CD4-positive, alpha-beta T cell treated with Interleukin-6 for 4 hours (primary cell): ENCODE data around the gene IDI1.
A peak's percentile ranks its signal among the peaks of the same experiment; 100 is the strongest.
"Not testable (repeated sequence)": the region's sequence is repeated elsewhere in the genome, so short reads cannot be mapped to it uniquely, and the experiment has no call there.

Experiments
- DNase-seq: peaks from one replicate; pipeline ENCODE4 v3.0.0-alpha.2; 2020; ENCODE audit warnings: mixed read lengths

IDI1 gene

GRCh38 chr10:1048732-1049424, at the start of gene IDI1:
TSS of gene IDI1 (minus strand) at chr10:1049119. CDS start at chr10:1049003, 116 bp downstream.
- DNase-seq = peak; percentile 95

GRCh38 chr10:1097436-1097835, 48.5 kb upstream of the IDI1 start:
- DNase-seq = no peak

DNA sequence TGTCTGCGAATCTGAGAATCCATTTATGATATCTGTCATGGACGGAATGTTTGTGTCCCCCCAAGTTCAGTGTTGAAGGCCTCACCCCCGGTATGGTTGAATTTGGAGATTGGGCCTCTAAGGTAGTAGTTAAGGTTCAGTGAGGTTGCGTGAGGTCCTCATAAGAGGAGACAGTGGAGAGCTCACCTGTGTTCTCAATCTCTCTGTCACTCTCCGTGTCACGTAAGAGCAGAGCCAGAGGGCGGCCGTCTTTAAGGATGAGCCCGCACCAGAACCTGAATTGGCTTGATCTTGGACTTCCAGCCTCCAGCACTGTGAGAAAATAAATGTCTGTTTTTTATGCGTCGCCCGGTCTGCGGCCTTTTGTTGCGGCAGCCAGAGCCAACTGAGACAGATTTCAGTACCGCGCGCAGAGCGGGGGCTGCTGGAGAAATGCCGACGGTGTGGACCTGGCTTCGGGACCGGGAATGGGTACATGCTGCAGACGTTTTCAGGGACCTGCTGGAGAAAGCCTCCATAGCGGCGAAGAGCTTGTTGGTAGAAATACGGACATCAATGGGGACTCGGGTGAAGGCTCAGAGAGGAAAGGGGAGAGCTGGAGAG, 47.5 kb upstream of the IDI1 start:
- DNase-seq = no peak

DNA sequence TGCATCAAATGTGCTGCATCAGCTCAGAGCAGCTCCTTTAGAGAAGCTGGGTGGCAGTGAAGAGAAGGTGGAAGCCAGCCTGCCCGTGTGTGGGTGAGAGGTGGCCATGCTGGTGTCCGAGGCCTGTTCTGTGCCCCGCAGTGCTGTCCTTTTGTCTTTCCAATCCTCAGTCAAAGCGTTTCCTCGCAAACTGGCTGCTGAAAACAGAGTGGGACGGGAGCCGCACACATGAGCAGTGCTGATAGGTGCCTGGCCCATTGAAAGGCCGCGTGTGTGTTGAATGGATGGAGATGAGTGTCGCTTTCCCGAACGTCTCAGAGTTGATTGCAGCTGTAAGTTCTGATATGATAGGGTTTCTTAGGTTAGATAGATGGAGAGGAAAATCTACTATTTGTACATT, 46.6 kb upstream of the IDI1 start:
- no peak for DNase-seq

DNA sequence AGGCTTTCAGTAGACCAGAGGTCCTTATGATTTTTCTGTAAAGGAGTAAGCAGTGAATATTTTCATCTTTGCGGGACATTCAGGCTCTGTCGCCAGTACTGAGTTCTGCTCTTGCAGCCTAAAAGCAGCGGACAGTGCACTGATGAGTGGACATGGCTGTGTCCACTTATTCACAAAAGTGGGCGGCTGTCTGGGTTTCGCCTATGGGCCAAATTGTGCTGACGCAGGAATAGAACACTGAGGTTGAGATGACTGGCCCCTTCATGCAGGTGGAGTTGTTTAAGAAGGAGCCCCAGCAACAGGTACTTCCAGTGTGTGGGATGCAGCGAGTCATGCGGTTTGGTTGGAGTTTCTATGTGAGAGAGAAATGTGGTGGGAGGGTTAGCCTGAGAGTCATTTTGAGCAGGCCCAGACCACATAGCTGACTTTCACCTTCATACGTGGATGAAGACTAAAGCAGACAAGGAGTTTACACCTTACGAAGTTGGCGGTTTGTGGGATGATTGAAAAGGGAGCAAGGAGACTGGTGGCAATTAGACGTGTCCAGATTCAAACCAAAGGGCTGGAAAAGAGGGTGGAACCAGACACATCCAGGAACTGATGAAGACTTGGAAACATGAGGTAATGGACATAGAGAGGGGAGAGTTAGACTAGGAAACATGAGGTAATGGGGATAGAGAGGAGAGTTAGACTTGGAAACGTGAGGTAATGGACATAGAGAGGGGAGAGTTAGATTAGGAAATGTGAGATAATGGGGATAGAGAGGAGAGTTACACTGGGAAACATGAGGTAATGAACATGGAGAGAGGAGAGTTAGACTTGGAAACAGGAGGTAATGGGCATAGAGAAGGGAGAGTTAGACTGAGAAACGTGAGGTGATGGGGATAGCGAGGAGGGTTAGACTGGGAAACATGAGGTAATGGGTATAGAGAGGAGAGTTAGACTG, 45.5 kb upstream of the IDI1 start:
- DNase-seq = no peak

DNA sequence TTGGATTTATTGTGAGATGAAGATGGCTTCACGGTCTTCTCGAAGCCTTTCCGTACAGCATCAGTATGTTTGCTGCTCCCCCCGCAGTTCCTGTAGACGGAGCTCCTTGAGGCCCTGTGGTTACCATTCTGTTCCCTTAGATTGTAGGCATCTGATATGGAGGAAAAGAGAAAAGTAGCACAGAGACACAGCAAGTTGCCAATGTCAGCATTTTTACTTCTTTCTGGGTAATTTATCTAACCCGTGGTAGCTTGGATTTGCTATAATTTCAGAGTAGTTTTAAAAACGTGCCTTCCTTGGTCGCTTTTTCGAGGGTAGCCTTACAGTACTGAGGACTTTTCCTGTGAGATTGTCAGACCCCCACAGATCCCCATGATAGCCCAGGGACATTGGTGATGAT, 44.8 kb upstream of the IDI1 start:
- no peak for DNase-seq

DNA sequence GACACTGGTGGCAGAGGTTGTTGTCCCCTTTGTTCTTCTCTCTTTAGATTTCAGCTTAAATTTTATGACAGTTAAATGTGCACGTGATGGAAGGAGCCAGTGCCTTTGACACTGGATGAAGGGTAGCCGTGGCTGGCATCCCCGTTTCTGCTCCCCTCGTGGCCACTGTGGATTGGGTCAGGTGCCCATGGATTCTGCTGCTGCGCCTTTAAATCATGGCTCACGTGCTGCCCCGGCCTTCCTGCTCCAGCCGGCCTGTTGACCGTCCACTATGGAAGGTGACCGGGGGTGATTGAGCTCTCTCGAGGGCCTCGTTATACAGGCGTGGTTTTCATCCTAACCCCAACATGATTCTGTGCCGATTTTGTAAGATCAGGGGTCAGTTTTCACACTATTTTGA, 41.8 kb upstream of the IDI1 start:
- no peak for DNase-seq

GRCh38 chr10:1089017-1089689, 40.2 kb upstream of the IDI1 start:
- DNase-seq = no peak

DNA sequence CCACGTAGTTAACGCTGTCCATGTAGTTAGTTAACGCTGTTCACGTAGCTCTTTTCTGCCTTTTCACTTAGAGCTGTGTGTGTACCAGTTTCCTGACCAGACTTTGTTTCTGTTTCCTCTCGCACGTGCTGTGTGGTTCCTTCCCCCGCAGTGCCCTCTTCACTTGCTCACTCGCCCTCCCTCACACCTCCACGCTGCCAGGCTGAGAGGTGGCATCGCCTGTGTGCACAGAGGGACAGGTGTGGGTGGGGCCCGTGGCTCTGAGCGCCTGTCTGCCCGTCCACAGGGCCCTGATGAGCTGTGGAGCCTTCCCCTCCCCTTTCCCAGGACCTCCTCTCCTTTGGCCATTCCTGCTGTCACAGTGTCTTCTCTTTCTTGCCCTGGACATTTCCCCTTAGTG, 37.9 kb upstream of the IDI1 start:
- no peak for DNase-seq

DNA sequence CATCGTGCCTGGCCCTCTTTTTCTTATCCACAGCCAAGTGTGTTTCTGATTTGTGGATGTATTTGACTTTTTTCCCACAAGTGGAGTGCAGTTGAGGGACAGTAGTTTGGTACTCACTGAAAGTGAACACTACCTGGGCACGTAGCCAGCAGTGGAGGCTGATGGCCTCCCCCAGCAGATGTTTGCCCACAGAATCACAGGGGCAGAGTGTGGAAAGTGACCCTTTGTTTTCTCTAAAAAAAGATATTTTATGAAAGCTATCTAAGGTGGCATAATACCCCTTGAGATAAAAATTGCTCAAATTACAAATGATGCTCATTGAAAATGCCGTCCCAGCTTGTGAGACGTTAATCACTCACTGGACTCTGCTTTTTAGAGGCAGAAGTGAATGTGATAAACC, 36.3 kb upstream of the IDI1 start:
- DNase-seq = no peak

- DNase-seq = no peak
Measured at GRCh38 chr10:1084011-1084950, 35.4 kb upstream of the IDI1 start.

DNA sequence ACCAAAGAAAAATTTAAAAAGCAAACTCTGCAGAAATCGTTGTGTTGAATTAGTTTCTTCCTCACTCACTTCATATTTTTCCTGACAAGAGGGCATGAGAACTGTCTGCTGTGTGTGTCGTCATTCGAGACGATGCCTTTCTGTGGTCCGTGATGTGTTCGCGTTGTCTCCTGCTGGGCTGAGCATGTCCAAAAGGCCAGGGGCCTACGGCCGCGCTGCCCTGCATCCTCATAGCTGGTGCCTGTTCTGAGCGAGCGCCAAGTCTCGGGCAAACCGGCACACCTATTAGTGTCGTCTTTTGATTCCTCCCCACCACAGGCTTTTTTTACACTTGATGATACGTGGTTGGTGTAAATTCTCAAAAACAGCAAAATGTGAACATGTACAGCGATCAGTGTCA, 34.7 kb upstream of the IDI1 start:
- no peak for DNase-seq

DNA sequence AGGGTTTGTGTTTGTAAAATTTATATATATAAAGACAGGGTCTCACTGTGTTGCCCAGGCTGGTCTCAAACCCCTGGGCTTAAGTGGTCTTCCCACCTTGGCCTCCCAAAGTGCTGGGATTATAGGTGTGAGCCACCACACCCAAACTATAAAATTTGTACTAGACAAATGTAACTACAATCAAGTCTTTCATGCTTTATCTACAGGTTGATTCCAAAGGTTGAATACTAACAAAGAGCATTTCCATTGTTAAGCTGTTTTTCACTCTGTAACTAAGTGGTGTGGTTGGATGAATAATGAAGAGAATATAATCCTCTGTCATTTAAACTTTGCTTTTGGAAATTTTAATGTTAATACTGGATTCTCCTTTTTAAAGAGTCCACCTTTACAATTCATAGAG, 29.7 kb upstream of the IDI1 start:
- DNase-seq = no peak

- no peak for DNase-seq
Measured at GRCh38 chr10:1074748-1075308, 25.9 kb upstream of the IDI1 start.

GRCh38 chr10:1074052-1074747, 25.3 kb upstream of the IDI1 start:
- DNase-seq = no peak

GRCh38 chr10:1070919-1071318, 22.0 kb upstream of the IDI1 start:
- DNase-seq = no peak

GRCh38 chr10:1068380-1069361, 19.8 kb upstream of the IDI1 start:
- no peak for DNase-seq

- not testable (repeated sequence) for DNase-seq
Measured at GRCh38 chr10:1066734-1067133, 17.8 kb upstream of the IDI1 start.

- no peak for DNase-seq
Measured at GRCh38 chr10:1064964-1065247, 16.0 kb upstream of the IDI1 start.
